SK-N-MC (cell line): ENCODE measurements around the gene C4orf50.

ENCODE experiments used
- EZH2 ChIP-seq: fragments of 200-600 bp; sonication (generic); IDR thresholded peaks from one replicate; pipeline ENCODE4 v1.6.1; 2017; ENCODE audit warnings: antibody characterized with exemption
- POLR2AphosphoS5 ChIP-seq: IDR thresholded peaks from 2 replicates; pipeline ENCODE4 v1.6.1; 2012; ENCODE audit warnings: mild to moderate bottlenecking, low read depth, low read length, borderline replicate concordance

GRCh38 chr4:5995901-5996623, 22.2 kb downstream of the C4orf50 start:
- TF ChIP-seq EZH2 (no peak), POLR2AphosphoS5 (no peak)
